MM.1S (cell line): ENCODE data around the gene GNMT.

Experiments used
- DNase-seq: peaks from one replicate; pipeline ENCODE4 v3.0.0-alpha.2; 2015
- H2AFZ ChIP-seq: fragments of 300-600 bp; sonication (generic); 2 replicates; pipeline ENCODE4 v1.6.0; 2016; ENCODE audit warnings: antibody characterized with exemption, low read length
- H3F3A ChIP-seq: fragments of 300-600 bp; sonication (generic); 2 replicates; pipeline ENCODE4 v1.6.1; 2016; ENCODE audit warnings: mild to moderate bottlenecking, antibody characterized with exemption, low read length, moderate library complexity, mixed read lengths; ENCODE audit not compliant: insufficient read depth
- H3K27ac ChIP-seq: fragments of 300-600 bp; sonication (generic); 2 replicates; pipeline ENCODE4 v1.5.1; 2016; ENCODE audit warnings: mild to moderate bottlenecking, low read length
- H3K27me3 ChIP-seq: fragments of 300-600 bp; sonication (generic); replicated peaks from 2 replicates; pipeline ENCODE4 v1.6.0; 2016; ENCODE audit warnings: low read length; ENCODE audit not compliant: insufficient read depth
- H3K36me3 ChIP-seq: fragments of 300-600 bp; sonication (generic); replicated peaks from 2 replicates; pipeline ENCODE4 v1.6.1; 2016; ENCODE audit warnings: mild to moderate bottlenecking, low read length, mixed read lengths; ENCODE audit not compliant: insufficient read depth
- H3K4me1 ChIP-seq: fragments of 300-600 bp; sonication (generic); 2 replicates; pipeline ENCODE4 v1.6.1; 2016; ENCODE audit warnings: low read length, mixed read lengths
- H3K4me2 ChIP-seq: fragments of 300-600 bp; sonication (generic); 2 replicates; pipeline ENCODE4 v1.6.0; 2016; ENCODE audit warnings: low read depth, low read length
- H3K4me3 ChIP-seq: fragments of 300-600 bp; sonication (generic); 2 replicates; pipeline ENCODE4 v1.5.1; 2016; ENCODE audit warnings: low read length, mixed read lengths
- H3K79me2 ChIP-seq: fragments of 300-600 bp; sonication (generic); 2 replicates; pipeline ENCODE4 v1.6.1; 2016; ENCODE audit warnings: mixed run types, low read length, mixed read lengths
- H3K9ac ChIP-seq: fragments of 300-600 bp; sonication (generic); 2 replicates; pipeline ENCODE4 v1.6.1; 2016; ENCODE audit warnings: low read length, mixed read lengths
- H3K9me2 ChIP-seq: fragments of 300-600 bp; sonication (generic); replicated peaks from 2 replicates; pipeline ENCODE4 v1.6.1; 2016; ENCODE audit warnings: mild to moderate bottlenecking, low read length, mixed read lengths; ENCODE audit not compliant: insufficient read depth
- H3K9me3 ChIP-seq: fragments of 300-600 bp; sonication (generic); replicated peaks from 2 replicates; pipeline ENCODE4 v1.6.1; 2016; ENCODE audit warnings: mild to moderate bottlenecking, low read length, mixed read lengths; ENCODE audit not compliant: insufficient read depth
- H4K20me1 ChIP-seq: fragments of 300-600 bp; sonication (generic); 2 replicates; pipeline ENCODE4 v1.6.1; 2016; ENCODE audit warnings: mild to moderate bottlenecking, low read length, moderate library complexity, mixed read lengths; ENCODE audit not compliant: insufficient read depth
- EZH2 ChIP-seq: fragments of 300-600 bp; sonication (generic); optimal IDR thresholded peaks from 2 replicates; pipeline ENCODE3; 2017; ENCODE audit warnings: low read depth, mild to moderate bottlenecking, antibody characterized with exemption, low read length, mixed read lengths
- EZH2phosphoT487 ChIP-seq: fragments of 300-600 bp; sonication (generic); IDR thresholded peaks from 2 replicates; pipeline ENCODE4 v1.6.1; 2018; ENCODE audit warnings: antibody characterized with exemption, low read length
- TF ChIP-seq, protein P1 (sequence below): fragments of 300-600 bp; sonication (generic); IDR thresholded peaks from 2 replicates; pipeline ENCODE4 v1.5.1; 2016; ENCODE audit warnings: antibody characterized with exemption, low read length, mixed read lengths

Gene GNMT

DNA sequence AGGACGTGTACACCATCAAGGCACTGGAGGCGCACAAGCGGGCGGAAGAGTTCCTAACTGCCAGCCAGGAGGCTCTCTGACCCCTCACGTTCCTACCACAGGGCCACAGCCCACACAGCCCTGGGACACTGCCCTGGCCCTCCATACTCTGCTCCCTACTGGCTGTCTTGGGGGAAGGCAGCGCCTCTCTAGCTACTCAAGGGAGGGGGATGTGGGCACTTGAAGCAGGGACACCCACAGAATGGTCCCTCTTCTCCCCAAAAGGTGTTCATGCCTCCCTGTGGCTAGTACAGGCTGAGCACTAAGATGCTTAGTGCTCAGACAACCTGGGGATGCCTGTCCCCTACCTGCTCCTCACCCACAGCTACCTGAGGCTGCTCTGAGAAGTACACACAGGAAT, 50.7 kb downstream of the GNMT start:
- Histone ChIP-seq H3K4me1 (peaks cover 9% of the 10 kb centered on the region; the same call in 1 of the 2 replicates), H3K9ac (no peak overlapping the region), H3F3A (no peaks in the 10 kb centered on the region), H3K27me3 (no peaks in the 10 kb centered on the region), H3K4me3 (no peak overlapping the region), H3K9me3 (no peaks in the 10 kb centered on the region), H3K9me2 (no peaks in the 10 kb centered on the region), H2AFZ (no peak overlapping the region), H4K20me1 (no peaks in the 10 kb centered on the region), H3K36me3 (no peaks in the 10 kb centered on the region), H3K4me2 (no peak overlapping the region), H3K27ac (no peak overlapping the region), H3K79me2 (peaks cover 42% of the 10 kb centered on the region)
- DNase-seq = no peak
- TF ChIP-seq, protein P1, sequence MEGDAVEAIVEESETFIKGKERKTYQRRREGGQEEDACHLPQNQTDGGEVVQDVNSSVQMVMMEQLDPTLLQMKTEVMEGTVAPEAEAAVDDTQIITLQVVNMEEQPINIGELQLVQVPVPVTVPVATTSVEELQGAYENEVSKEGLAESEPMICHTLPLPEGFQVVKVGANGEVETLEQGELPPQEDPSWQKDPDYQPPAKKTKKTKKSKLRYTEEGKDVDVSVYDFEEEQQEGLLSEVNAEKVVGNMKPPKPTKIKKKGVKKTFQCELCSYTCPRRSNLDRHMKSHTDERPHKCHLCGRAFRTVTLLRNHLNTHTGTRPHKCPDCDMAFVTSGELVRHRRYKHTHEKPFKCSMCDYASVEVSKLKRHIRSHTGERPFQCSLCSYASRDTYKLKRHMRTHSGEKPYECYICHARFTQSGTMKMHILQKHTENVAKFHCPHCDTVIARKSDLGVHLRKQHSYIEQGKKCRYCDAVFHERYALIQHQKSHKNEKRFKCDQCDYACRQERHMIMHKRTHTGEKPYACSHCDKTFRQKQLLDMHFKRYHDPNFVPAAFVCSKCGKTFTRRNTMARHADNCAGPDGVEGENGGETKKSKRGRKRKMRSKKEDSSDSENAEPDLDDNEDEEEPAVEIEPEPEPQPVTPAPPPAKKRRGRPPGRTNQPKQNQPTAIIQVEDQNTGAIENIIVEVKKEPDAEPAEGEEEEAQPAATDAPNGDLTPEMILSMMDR = no peak
- TF ChIP-seq EZH2 (no peak), EZH2phosphoT487 (no peak)

DNA sequence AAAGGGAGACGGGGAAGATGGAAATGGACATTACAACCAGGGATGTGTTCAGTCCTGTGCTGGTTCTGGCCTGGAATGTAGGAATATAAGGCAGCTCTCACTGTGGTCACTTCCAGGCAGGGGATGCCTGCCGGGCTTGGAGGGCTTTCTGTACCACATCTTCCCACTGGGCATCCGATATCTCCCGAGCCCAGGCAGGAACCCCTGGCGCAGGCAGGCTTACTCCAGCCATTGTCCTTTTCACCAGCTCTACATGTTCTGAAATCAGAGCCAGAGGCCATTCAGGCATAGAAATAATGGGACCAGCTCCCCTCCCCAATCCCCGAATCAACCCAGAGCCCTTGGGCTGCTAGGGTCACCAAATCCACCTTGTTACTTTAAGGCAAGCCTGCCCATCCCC, 51.8 kb downstream of the GNMT start:
- H4K20me1 ChIP-seq = no peaks in the 10 kb centered on the region
- no peaks in the 10 kb centered on the region for H3K9me2 ChIP-seq
- H3K9ac ChIP-seq = peak overlapping the region; percentile 84; the same call in 1 of the 2 replicates
- H3K4me3 ChIP-seq = peak overlapping the region; percentile 96
- H3K4me2 ChIP-seq = peak overlapping the region; percentile 99
- peaks cover 9% of the 10 kb centered on the region; the same call in 1 of the 2 replicates for H3K4me1 ChIP-seq
- DNase-seq = no peak
- no peaks in the 10 kb centered on the region for H3F3A ChIP-seq
- no peak overlapping the region for H3K27ac ChIP-seq
- no peaks in the 10 kb centered on the region for H3K9me3 ChIP-seq
- no peaks in the 10 kb centered on the region for H3K27me3 ChIP-seq
- H2AFZ ChIP-seq = no peak overlapping the region
- peaks cover 54% of the 10 kb centered on the region for H3K79me2 ChIP-seq
- TF ChIP-seq, protein P1 = no peak
- TF ChIP-seq EZH2 (no peak), EZH2phosphoT487 (no peak)
- no peaks in the 10 kb centered on the region; the same call in 1 of the 2 replicates for H3K36me3 ChIP-seq

DNA sequence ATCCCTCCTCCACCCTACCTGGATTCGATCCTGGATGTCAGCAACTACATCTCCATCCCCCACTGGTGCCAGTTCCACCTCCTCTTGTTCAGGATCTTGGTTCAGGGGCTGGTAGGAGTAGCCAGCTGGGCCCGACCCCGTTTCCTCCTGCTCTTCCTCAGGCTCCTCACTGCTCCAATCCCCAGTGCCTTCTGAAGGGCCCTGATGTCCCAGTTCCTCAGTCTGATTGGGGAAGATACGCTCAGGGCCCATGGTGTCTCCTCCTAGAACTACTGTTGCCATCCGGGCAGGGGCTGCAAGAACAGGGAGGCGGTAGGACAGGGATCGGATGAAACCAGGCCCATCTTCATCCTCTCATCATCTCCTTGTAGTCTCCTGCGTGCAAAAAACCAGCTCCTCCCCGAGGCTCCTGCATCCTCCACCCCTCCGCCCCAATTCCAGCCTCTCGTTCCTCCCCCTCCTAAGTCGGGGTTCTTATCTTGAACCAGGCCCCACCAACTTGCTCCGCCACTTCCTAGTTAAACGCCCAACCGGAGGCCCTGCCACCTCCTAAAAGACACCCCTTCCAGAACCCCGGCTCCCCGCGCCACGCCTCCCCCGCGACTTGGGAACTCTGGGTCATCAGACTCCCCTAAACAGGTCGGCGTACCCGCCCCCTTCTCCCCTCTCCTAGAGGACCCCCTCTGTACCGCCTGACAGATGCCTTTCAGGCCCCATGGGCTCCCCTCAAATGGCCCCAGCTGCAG, 52.7 kb downstream of the GNMT start:
- Histone ChIP-seq H3K79me2 (peaks cover 58% of the 10 kb centered on the region), H3K27me3 (no peaks in the 10 kb centered on the region)
- TF ChIP-seq EZH2 (no peak), EZH2phosphoT487 (no peak)
- TF ChIP-seq, protein P1 = no peak

More for the DNA sequence above, 52.7 kb downstream of the GNMT start:
- H3K9me3 ChIP-seq = no peaks in the 10 kb centered on the region
- no peaks in the 10 kb centered on the region for H3F3A ChIP-seq
- H3K4me2 ChIP-seq = peak overlapping the region; percentile 99
- H4K20me1 ChIP-seq = no peaks in the 10 kb centered on the region
- peak overlapping the region; percentile 97 for H2AFZ ChIP-seq
- H3K36me3 ChIP-seq = no peaks in the 10 kb centered on the region; the same call in 1 of the 2 replicates
- peaks cover 9% of the 10 kb centered on the region; the same call in 1 of the 2 replicates for H3K4me1 ChIP-seq
- peak overlapping the region; percentile 96 for H3K4me3 ChIP-seq
- H3K9me2 ChIP-seq = no peaks in the 10 kb centered on the region
- no peak for DNase-seq
- H3K27ac ChIP-seq = no peak overlapping the region
- H3K9ac ChIP-seq = peak overlapping the region; percentile 84
